Upper lobe of left lung (tissue), 6 donors: Measurements from ENCODE around the gene PTPN13. TPM values are rescaled to one million over a fixed set of nuclear protein-coding genes. Genes with fewer than 3 reads are reported as not detected.
"Not testable (repeated sequence)": the region's sequence is repeated elsewhere in the genome, so short reads cannot be mapped to it uniquely, and the experiment has no call there.

Experiments used
- ATAC-seq, 2 donors: fragments of 200-7000 bp; cut with Tn5 transposase; one replicate each; pipeline ENCODE4 v1.9.1; 2022; ENCODE audit warnings: mild to moderate bottlenecking in 2 of 2, moderate library complexity in 2 of 2; ENCODE audit not compliant: low FRiP score in 2 of 2
- DNase-seq, 2 donors: peaks; one replicate each; pipeline ENCODE4 v3.0.0-alpha.2; 2019 to 2020
- H3K27ac ChIP-seq, 4 donors: fragments of 200-600 bp; sonication (generic); one replicate each; pipeline ENCODE4 v1.5.1; 2016 to 2019
- H3K27me3 ChIP-seq, 4 donors: fragments of 200-600 bp; sonication (generic); one replicate each; pipeline ENCODE4 v1.5.1; 2017 to 2019
- H3K36me3 ChIP-seq, 4 donors: fragments of 200-600 bp; sonication (generic); one replicate each; pipeline ENCODE4 v1.5.1; 2016 to 2019
- H3K4me1 ChIP-seq, 4 donors: fragments of 200-600 bp; sonication (generic); one replicate each; pipeline ENCODE4 v1.5.1; 2018 to 2019
- H3K4me3 ChIP-seq, 4 donors: fragments of 200-600 bp; sonication (generic); one replicate each; pipeline ENCODE4 v1.5.1; 2017 to 2019; ENCODE audit warnings: mild to moderate bottlenecking in 2 of 4, moderate library complexity in 1 of 4
- H3K9me3 ChIP-seq, 4 donors: fragments of 200-600 bp; sonication (generic); one replicate each; pipeline ENCODE4 v1.5.1; 2018 to 2019
- EP300 ChIP-seq, 4 donors: sonication (generic); formaldehyde crosslinking; IDR thresholded peaks; one replicate each; pipeline ENCODE4 v1.5.1; 2017; ENCODE audit warnings: antibody characterized with exemption in 4 of 4, control low read depth in 2 of 4
- POLR2A ChIP-seq, 4 donors: fragments of 450-650 bp; IDR thresholded peaks; one replicate each; pipeline ENCODE4 v1.5.1; 2016 to 2017; ENCODE audit warnings: antibody characterized with exemption in 4 of 4, mild to moderate bottlenecking in 2 of 4
- POLR2AphosphoS5 ChIP-seq, 2 donors: sonication (generic); formaldehyde crosslinking; IDR thresholded peaks; one replicate each; pipeline ENCODE4 v1.5.1; 2017; ENCODE audit warnings: antibody characterized with exemption in 2 of 2
- WGBS, 2 donors: methylation state at CpG; one replicate each; pipeline ENCODE4 v1.1.5; 2017 to 2018; 5-methylcytosine and 5-hydroxymethylcytosine counted together
- total RNA-seq, 6 donors: library from RNA; depleted of rRNA in 4 of 6; stranded (reverse); fragments of >200 nt in 4 of 6; gene quantifications; one replicate each; pipeline versions ENCODE4 v1.1.0 to v1.2.1, GENCODE V29; 2016 to 2021
- TF ChIP-seq, protein P1 (sequence below), 6 experiments: fragments of 450-650 bp in 4 of 6; fragments of 200-600 bp in 2 of 6; sonication (generic) in 2 of 6; IDR thresholded peaks; one replicate each; pipeline ENCODE4 v1.5.1; 2016 to 2019; ENCODE audit warnings: antibody characterized with exemption in 6 of 6
- donor health status: DM: no; HTN: no; CAD: no; lungs with moderate emphysema.
- donor health status: DM: no; HTN: yes; CAD: no; lungs with severe emphysema.

PTPN13 gene
- total RNA-seq, 6 donors from 2014 or later, result 50.1 to 163 (median 96.7) TPM

DNA sequence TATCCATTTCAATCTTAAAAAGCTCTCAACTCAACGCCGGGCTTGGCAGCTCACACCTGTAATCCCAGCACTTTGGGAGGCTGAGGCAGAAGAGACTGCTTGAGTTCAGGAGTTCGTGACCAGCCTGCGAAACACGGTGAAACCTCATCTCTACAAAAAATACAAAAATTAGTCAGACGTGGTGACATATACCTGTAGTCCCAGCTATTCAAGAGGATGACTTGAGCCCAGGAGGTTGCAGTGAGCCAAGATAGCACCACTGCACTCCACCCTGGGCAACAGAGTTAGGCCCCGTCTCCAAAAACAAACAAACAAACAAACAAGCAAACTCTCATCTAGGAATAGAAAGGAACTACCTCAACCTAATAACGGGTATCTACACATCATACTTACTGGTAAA lies 50.8 kb downstream of the PTPN13 start:
- TF ChIP-seq POLR2AphosphoS5 (IDR thresholded peaks at IDR 0.05), result no peak
- TF ChIP-seq, protein P1, sequence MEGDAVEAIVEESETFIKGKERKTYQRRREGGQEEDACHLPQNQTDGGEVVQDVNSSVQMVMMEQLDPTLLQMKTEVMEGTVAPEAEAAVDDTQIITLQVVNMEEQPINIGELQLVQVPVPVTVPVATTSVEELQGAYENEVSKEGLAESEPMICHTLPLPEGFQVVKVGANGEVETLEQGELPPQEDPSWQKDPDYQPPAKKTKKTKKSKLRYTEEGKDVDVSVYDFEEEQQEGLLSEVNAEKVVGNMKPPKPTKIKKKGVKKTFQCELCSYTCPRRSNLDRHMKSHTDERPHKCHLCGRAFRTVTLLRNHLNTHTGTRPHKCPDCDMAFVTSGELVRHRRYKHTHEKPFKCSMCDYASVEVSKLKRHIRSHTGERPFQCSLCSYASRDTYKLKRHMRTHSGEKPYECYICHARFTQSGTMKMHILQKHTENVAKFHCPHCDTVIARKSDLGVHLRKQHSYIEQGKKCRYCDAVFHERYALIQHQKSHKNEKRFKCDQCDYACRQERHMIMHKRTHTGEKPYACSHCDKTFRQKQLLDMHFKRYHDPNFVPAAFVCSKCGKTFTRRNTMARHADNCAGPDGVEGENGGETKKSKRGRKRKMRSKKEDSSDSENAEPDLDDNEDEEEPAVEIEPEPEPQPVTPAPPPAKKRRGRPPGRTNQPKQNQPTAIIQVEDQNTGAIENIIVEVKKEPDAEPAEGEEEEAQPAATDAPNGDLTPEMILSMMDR (IDR thresholded peaks at IDR 0.05), result no peak
- TF ChIP-seq EP300 (IDR thresholded peaks at IDR 0.05), result no peak
- no peak for TF ChIP-seq POLR2A (IDR thresholded peaks at IDR 0.05)

GRCh38 chr4:86652332-86652932 lies 58.3 kb downstream of the PTPN13 start:
- H3K4me1 ChIP-seq, result no peaks in the 10 kb centered on the region
- peaks cover 7 to 33% (median 31%) of the 10 kb centered on the region in 4 donors for H3K9me3 ChIP-seq
- 80 to 93% methylated on average over 1 of the region's 1 CpG for WGBS, 2 donors
- TF ChIP-seq, protein P1 (IDR thresholded peaks at IDR 0.05), result no peak
- TF ChIP-seq POLR2A (IDR thresholded peaks at IDR 0.05), result no peak
- no peak for TF ChIP-seq POLR2AphosphoS5 (IDR thresholded peaks at IDR 0.05)
- no peak for TF ChIP-seq EP300 (IDR thresholded peaks at IDR 0.05)
- H3K4me3 ChIP-seq, result no peak overlapping the region
- no peak overlapping the region for H3K27ac ChIP-seq
- no peak for ATAC-seq
- H3K36me3 ChIP-seq, result no peaks in the 10 kb centered on the region
- no peak for DNase-seq
- no peaks in the 10 kb centered on the region for H3K27me3 ChIP-seq

More for the DNA sequence above, 50.8 kb downstream of the PTPN13 start:
- Histone ChIP-seq H3K27me3 (no peaks in the 10 kb centered on the region), H3K36me3 (no peaks in the 10 kb centered on the region), H3K4me3 (no peak overlapping the region), H3K4me1 (no peaks in the 10 kb centered on the region), H3K9me3 (peaks cover 0 to 9% (median 5%) of the 10 kb centered on the region in 4 donors), H3K27ac (no peak overlapping the region)
- DNase-seq (no peak), ATAC-seq (no peak)
- WGBS, 2 donors, result 88 to 91% methylated on average over 8 of the region's 8 CpGs

GRCh38 chr4:86653237-86653865 lies 59.2 kb downstream of the PTPN13 start:
- Histone ChIP-seq H3K9me3 (peaks cover 7 to 33% (median 31%) of the 10 kb centered on the region in 4 donors), H3K4me3 (no peak overlapping the region), H3K4me1 (no peaks in the 10 kb centered on the region), H3K27me3 (no peaks in the 10 kb centered on the region), H3K27ac (no peak overlapping the region), H3K36me3 (no peaks in the 10 kb centered on the region)
- 81% methylated on average over 4 of the region's 4 CpGs for WGBS, 2 donors
- no peak for ATAC-seq
- TF ChIP-seq, protein P1 (IDR thresholded peaks at IDR 0.05), result no peak
- no peak for TF ChIP-seq POLR2AphosphoS5 (IDR thresholded peaks at IDR 0.05)
- TF ChIP-seq EP300 (IDR thresholded peaks at IDR 0.05), result no peak
- no peak for TF ChIP-seq POLR2A (IDR thresholded peaks at IDR 0.05)
- no peak for DNase-seq

DNA sequence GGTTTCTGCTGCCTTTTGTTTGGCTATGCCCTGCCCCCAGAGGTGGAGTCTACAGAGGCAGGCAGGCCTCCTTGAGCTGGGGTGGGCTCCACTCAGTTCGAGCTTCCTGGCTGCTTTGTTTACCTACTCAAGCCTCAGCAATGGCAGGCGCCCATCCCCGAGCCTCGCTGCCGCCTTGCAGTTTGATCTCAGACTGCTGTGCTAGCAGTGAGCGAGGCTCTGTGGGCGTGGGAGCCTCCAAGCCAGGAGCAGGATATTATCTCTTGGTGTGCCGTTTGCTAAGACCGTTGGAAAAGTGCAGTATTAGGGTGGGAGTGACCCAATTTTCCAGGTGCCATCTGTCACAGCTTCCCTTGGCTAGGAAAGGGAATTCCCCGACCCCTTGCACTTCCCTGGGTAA lies 62.7 kb downstream of the PTPN13 start:
- peak in 1 of 2 donors; percentile 46 for DNase-seq
- H3K27me3 ChIP-seq, H3K27ac ChIP-seq, H3K4me3 ChIP-seq, ATAC-seq, H3K36me3 ChIP-seq, H3K4me1 ChIP-seq: not testable (repeated sequence)
- peaks cover 7 to 18% (median 15%) of the 10 kb centered on the region in 4 donors for H3K9me3 ChIP-seq
- WGBS, 2 donors, result 79 to 92% methylated on average over 7 to 10 of the region's 10 CpGs

DNA sequence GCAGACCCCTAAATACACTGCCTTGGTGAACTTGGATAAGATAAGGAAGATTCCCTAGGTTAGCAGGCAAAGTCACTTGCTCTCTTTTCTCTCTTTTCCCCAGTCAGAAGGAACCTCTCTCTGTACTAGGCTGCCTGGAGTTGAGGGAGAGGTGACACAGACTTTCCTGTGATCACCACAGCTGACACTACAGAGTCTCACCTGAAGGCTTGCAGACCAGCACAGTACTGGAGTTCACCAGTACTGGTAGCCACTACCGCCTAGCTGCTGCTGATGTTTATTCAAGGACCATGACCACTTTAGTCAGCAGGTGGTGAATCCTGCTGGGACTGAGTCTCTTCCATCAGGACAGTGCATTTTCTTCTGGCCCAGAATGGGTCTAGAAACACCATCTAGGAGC lies 63.3 kb downstream of the PTPN13 start:
- 93 to 100% methylated on average over 1 of the region's 1 CpG for WGBS, 2 donors
- ATAC-seq, result no peak

More for the DNA sequence above, 63.3 kb downstream of the PTPN13 start:
- H3K9me3 ChIP-seq, result peaks cover 5 to 12% (median 10%) of the 10 kb centered on the region in 4 donors
- no peak overlapping the region for H3K4me3 ChIP-seq
- no peaks in the 10 kb centered on the region for H3K27me3 ChIP-seq
- TF ChIP-seq POLR2A (IDR thresholded peaks at IDR 0.05) (no peak), POLR2AphosphoS5 (IDR thresholded peaks at IDR 0.05) (no peak)
- TF ChIP-seq, protein P1 (IDR thresholded peaks at IDR 0.05), result no peak
- H3K27ac ChIP-seq, result no peak overlapping the region
- H3K36me3 ChIP-seq, result no peaks in the 10 kb centered on the region
- DNase-seq, result no peak
- H3K4me1 ChIP-seq, result no peaks in the 10 kb centered on the region
